ENCODE data around the gene MPV17. TPM values are rescaled to one million over a fixed set of nuclear protein-coding genes. Genes with fewer than 3 reads are reported as not detected.
"Not testable (repeated sequence)": the region's sequence is repeated elsewhere in the genome, so short reads cannot be mapped to it uniquely, and the experiment has no call there.

The MPV17 gene
- total and polyA plus RNA-seq, 2 donors (not counting 1 experiment from before 2014, with no cell fraction given): 83.2 to 272 TPM

DNA sequence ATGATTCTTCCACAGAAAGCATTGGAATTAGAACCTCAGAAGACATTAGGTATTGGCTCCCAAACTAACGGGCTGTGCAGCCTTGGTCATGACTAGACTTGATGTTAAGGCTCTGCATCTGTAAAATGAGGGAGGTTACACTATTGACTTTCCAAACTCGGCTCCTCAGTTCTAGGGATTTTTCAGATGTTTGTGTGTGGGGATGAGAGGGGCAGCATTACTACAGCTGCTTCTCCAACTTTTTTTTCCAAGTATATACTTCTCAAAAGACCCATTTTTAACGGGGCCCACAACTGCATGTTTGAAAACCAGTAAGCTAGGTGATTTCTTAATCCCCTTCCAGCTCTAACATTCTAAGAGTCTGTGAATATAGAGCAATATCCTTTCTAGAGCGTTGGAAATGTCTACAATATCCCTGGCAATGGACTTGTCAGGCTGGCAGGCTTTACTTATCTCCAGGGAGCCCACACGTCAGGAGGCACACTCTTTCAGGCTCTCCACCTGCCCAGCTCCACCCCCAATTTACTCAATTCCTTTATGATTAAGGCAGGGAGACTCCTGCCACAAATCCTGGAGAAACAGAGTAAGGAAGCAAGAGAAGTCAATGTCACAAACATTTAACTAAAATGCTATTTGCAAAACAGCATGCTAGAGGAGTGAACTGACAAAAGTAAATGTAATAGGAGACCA lies 844 bp upstream of the MPV17 start:
- Histone ChIP-seq H3K4me1 (ENCODE audit: control insufficient read depth, extremely low read depth, insufficient read depth, low read length) (peaks cover 15% of the 10 kb centered on the region), H3K27ac (ENCODE audit: insufficient read depth, low read length) (peak overlapping the region; percentile 93), H3K79me2 (ENCODE audit: control insufficient read depth, insufficient read depth, low read length) (peaks cover 8% of the 10 kb centered on the region), H3K36me3 (ENCODE audit: control insufficient read depth, insufficient read depth, low read length) (peaks cover 9% of the 10 kb centered on the region), H3K9ac (ENCODE audit: insufficient read depth, low read length) (peak overlapping the region; percentile 82), H2AFZ (ENCODE audit: low read length) (peak overlapping the region; percentile 11), H3K4me2 (ENCODE audit: extremely low read depth, insufficient read depth, low read length) (peak overlapping the region; percentile 99), H3K27me3 (ENCODE audit: control insufficient read depth, insufficient read depth, low read length) (no peaks in the 10 kb centered on the region), H3K4me3 (replicated peaks in 1 of 4; ENCODE audit: control extremely low read depth in 1 of 4, insufficient read depth in 1 of 4, low read depth in 3 of 4, low read length in 4 of 4) (peak overlapping the region; percentile 48 to 99 (median 84)), H4K20me1 (ENCODE audit: control insufficient read depth, extremely low read depth, insufficient read depth, low read length) (no peaks in the 10 kb centered on the region), H3K9me3 (ENCODE audit: control insufficient read depth, insufficient read depth, low read depth, low read length) (no peaks in the 10 kb centered on the region)
- TF ChIP-seq EZH2 (IDR thresholded peaks at IDR 0.05; ENCODE audit: low read length, missing control alignments): no peak
- TF ChIP-seq, protein P1, sequence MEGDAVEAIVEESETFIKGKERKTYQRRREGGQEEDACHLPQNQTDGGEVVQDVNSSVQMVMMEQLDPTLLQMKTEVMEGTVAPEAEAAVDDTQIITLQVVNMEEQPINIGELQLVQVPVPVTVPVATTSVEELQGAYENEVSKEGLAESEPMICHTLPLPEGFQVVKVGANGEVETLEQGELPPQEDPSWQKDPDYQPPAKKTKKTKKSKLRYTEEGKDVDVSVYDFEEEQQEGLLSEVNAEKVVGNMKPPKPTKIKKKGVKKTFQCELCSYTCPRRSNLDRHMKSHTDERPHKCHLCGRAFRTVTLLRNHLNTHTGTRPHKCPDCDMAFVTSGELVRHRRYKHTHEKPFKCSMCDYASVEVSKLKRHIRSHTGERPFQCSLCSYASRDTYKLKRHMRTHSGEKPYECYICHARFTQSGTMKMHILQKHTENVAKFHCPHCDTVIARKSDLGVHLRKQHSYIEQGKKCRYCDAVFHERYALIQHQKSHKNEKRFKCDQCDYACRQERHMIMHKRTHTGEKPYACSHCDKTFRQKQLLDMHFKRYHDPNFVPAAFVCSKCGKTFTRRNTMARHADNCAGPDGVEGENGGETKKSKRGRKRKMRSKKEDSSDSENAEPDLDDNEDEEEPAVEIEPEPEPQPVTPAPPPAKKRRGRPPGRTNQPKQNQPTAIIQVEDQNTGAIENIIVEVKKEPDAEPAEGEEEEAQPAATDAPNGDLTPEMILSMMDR (conservative IDR thresholded peaks at IDR 0.05 in 1 of 2, IDR thresholded peaks at IDR 0.05 in 1 of 2; ENCODE audit: low read depth in 1 of 2, low read length in 2 of 2): no peak
- no peak for DNase-seq (ENCODE audit: low read depth in 2 of 2)

DNA sequence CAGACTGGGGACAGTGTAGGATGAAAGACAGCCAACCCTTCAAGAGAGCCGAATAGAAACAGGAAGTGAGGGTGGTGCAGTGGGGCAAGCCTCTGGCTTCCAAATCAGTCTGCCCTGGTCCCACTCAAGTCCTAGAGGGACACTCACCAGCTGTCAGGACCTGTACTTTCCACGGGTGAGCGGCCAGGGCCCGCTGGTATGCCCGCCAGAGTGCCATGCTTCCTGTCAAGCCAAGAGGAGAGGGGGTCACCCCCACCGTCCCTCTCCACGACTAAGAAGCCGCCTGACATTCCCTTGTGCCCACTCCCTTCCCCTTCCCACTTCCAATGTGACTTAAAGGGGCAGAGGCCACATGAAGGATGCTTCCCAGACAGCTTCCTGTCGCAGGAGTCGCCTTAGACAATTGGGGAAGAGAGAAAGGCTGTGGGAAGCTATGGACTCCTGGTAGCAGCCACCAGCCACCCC lies 564 bp downstream of the MPV17 start:
- peak in 1 of 2 donors; percentile 17 for DNase-seq (ENCODE audit: low read depth in 2 of 2)
- H3K4me2 ChIP-seq (ENCODE audit: extremely low read depth, insufficient read depth, low read length): peak overlapping the region; percentile 99

DNA sequence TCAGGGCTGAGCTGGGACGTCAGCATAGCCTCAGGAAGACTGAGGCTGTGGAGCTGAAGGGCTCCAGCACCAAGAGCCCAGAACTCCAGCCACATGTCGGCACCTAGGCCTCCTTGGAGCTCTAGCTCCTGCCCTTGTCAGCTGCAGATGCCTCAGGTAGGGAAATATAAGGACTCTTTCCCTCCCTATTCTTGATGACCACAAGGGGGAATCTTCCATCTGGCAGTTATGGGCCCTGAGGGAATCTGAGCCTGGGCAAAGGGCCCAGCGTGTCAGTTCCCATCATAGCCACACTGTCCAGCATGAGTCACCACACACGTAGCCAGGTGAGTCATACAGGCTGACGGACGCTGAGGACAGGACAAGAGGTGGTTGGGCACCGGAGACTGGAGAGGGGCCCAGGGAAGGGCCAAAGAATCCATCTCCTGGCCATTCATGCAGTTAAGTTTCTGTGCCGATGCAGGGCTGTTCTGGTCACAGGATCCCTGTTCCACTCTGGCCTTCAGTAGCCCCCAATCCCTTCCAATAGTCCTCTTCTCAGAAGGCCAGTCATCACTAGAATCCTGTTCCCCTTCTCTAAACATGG lies 1.8 kb downstream of the MPV17 start:
- peaks cover 8% of the 10 kb centered on the region for H3K79me2 ChIP-seq (ENCODE audit: control insufficient read depth, insufficient read depth, low read length)
- peaks cover 15% of the 10 kb centered on the region for H3K4me1 ChIP-seq (ENCODE audit: control insufficient read depth, extremely low read depth, insufficient read depth, low read length)
- H2AFZ ChIP-seq (ENCODE audit: low read length): no peak overlapping the region
- peak overlapping the region in 2 of 4 experiments; percentile 25 to 82 for H3K4me3 ChIP-seq (replicated peaks in 1 of 4; ENCODE audit: control extremely low read depth in 1 of 4, insufficient read depth in 1 of 4, low read depth in 3 of 4, low read length in 4 of 4)
- peak; percentile 98 for DNase-seq (ENCODE audit: low read depth in 2 of 2)
- TF ChIP-seq, protein P1 (conservative IDR thresholded peaks at IDR 0.05 in 1 of 2, IDR thresholded peaks at IDR 0.05 in 1 of 2; ENCODE audit: low read depth in 1 of 2, low read length in 2 of 2): peak; percentile 53 to 61
- no peak for TF ChIP-seq EZH2 (IDR thresholded peaks at IDR 0.05; ENCODE audit: low read length, missing control alignments)
- peak overlapping the region; percentile 93 for H3K27ac ChIP-seq (ENCODE audit: insufficient read depth, low read length)
- peak overlapping the region; percentile 39 for H3K4me2 ChIP-seq (ENCODE audit: extremely low read depth, insufficient read depth, low read length)
- no peaks in the 10 kb centered on the region for H3K27me3 ChIP-seq (ENCODE audit: control insufficient read depth, insufficient read depth, low read length)
- H3K9ac ChIP-seq (ENCODE audit: insufficient read depth, low read length): no peak overlapping the region
- no peaks in the 10 kb centered on the region for H4K20me1 ChIP-seq (ENCODE audit: control insufficient read depth, extremely low read depth, insufficient read depth, low read length)
- H3K36me3 ChIP-seq (ENCODE audit: control insufficient read depth, insufficient read depth, low read length): no peaks in the 10 kb centered on the region
- no peaks in the 10 kb centered on the region for H3K9me3 ChIP-seq (ENCODE audit: control insufficient read depth, insufficient read depth, low read depth, low read length)

More for the DNA sequence above, 564 bp downstream of the MPV17 start:
- Histone ChIP-seq H3K9ac (ENCODE audit: insufficient read depth, low read length) (peak overlapping the region; percentile 82), H4K20me1 (ENCODE audit: control insufficient read depth, extremely low read depth, insufficient read depth, low read length) (no peaks in the 10 kb centered on the region), H2AFZ (ENCODE audit: low read length) (peak overlapping the region; percentile 30), H3K4me1 (ENCODE audit: control insufficient read depth, extremely low read depth, insufficient read depth, low read length) (peaks cover 15% of the 10 kb centered on the region), H3K27me3 (ENCODE audit: control insufficient read depth, insufficient read depth, low read length) (no peaks in the 10 kb centered on the region), H3K79me2 (ENCODE audit: control insufficient read depth, insufficient read depth, low read length) (peaks cover 8% of the 10 kb centered on the region), H3K27ac (ENCODE audit: insufficient read depth, low read length) (peak overlapping the region; percentile 93), H3K9me3 (ENCODE audit: control insufficient read depth, insufficient read depth, low read depth, low read length) (no peaks in the 10 kb centered on the region), H3K36me3 (ENCODE audit: control insufficient read depth, insufficient read depth, low read length) (peaks cover 5% of the 10 kb centered on the region), H3K4me3 (replicated peaks in 1 of 4; ENCODE audit: control extremely low read depth in 1 of 4, insufficient read depth in 1 of 4, low read depth in 3 of 4, low read length in 4 of 4) (peak overlapping the region; percentile 48 to 99 (median 84))
- TF ChIP-seq EZH2 (IDR thresholded peaks at IDR 0.05; ENCODE audit: low read length, missing control alignments): no peak
- TF ChIP-seq, protein P1 (conservative IDR thresholded peaks at IDR 0.05 in 1 of 2, IDR thresholded peaks at IDR 0.05 in 1 of 2; ENCODE audit: low read depth in 1 of 2, low read length in 2 of 2): no peak

DNA sequence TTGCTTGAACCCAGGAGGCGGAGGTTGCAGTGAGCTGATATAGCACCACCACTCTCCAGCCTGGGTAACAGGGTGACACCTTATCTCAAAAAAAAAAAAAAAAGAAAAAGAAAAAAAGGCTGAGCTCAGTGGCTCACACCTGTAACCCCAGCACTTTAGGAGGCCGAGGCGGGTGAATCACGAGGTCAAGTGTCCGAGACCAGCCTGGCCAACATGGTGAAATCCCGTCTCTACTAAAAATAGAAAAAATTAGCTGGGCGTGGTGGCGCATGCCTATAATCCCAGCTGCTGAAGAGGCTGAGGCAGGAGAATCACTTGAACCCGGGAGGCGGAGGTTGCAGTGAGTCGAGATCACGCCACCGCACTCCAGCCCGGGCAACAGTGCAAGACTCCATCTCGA lies 3.1 kb downstream of the MPV17 start:
- H3K4me3 ChIP-seq (replicated peaks in 1 of 4; ENCODE audit: control extremely low read depth in 1 of 4, insufficient read depth in 1 of 4, low read depth in 3 of 4, low read length in 4 of 4); H4K20me1 ChIP-seq (ENCODE audit: control insufficient read depth, extremely low read depth, insufficient read depth, low read length); H3K27me3 ChIP-seq (ENCODE audit: control insufficient read depth, insufficient read depth, low read length); H3K4me2 ChIP-seq (ENCODE audit: extremely low read depth, insufficient read depth, low read length); H3K27ac ChIP-seq (ENCODE audit: insufficient read depth, low read length); DNase-seq (ENCODE audit: low read depth in 2 of 2); H3K79me2 ChIP-seq (ENCODE audit: control insufficient read depth, insufficient read depth, low read length); H3K9me3 ChIP-seq (ENCODE audit: control insufficient read depth, insufficient read depth, low read depth, low read length); H2AFZ ChIP-seq (ENCODE audit: low read length); H3K36me3 ChIP-seq (ENCODE audit: control insufficient read depth, insufficient read depth, low read length); H3K9ac ChIP-seq (ENCODE audit: insufficient read depth, low read length): not testable (repeated sequence)
- peaks cover 15% of the 10 kb centered on the region for H3K4me1 ChIP-seq (ENCODE audit: control insufficient read depth, extremely low read depth, insufficient read depth, low read length)

Data from fibroblast of lung (primary cell).